ENCODE results near the gene CRYBG2. TPM values are rescaled to one million over a fixed set of nuclear protein-coding genes. Genes with fewer than 3 reads are reported as not detected.
A peak's percentile ranks its signal among the peaks of the same experiment; 100 is the strongest.
"Not testable (repeated sequence)": the region's sequence is repeated elsewhere in the genome, so short reads cannot be mapped to it uniquely, and the experiment has no call there.

Gene CRYBG2
- total RNA-seq, 2 experiments from 2014 or later, result 0.37 to 0.72 TPM

- CTCF ChIA-PET, result interaction anchor here (2.5 kb wide), 1 partner anchor 69 kb away, joined by 6 read pairs; no protein-coding TSS in a partner anchor
- Mint-ChIP-seq H3K36me3 (ENCODE audit: low read depth) (peaks cover 3% of the 10 kb centered on the region), H3K27ac (no peak overlapping the region)
Measured at GRCh38 chr1:26295194-26296138, 58.5 kb downstream of the CRYBG2 start.

GRCh38 chr1:26293911-26294463 is 59.9 kb downstream of the CRYBG2 start:
- intact Hi-C loops (cut with micrococcal nuclease), result no loop called here
- CTCF ChIA-PET, result interaction anchor here (1.4 kb wide), 1 partner anchor 18 kb away, joined by 3 read pairs; no protein-coding TSS in a partner anchor
- H3K4me1 Mint-ChIP-seq (ENCODE audit: low read depth), result peaks cover 33% of the 10 kb centered on the region
- no peaks in the 10 kb centered on the region for H3K9me3 Mint-ChIP-seq
- no peaks in the 10 kb centered on the region for H3K27me3 Mint-ChIP-seq (ENCODE audit: low read depth)
- peaks cover 1% of the 10 kb centered on the region for H3K36me3 Mint-ChIP-seq (ENCODE audit: low read depth)
- H3K27ac Mint-ChIP-seq, result no peak overlapping the region
- H3K4me3 Mint-ChIP-seq, result no peak overlapping the region
- DNase-seq, result no peak

More at GRCh38 chr1:26295194-26296138, 58.5 kb downstream of the CRYBG2 start:
- Mint-ChIP-seq H3K27me3 (ENCODE audit: low read depth) (no peaks in the 10 kb centered on the region), H3K4me3 (no peak overlapping the region), H3K9me3 (no peaks in the 10 kb centered on the region), H3K4me1 (ENCODE audit: low read depth) (peaks cover 29% of the 10 kb centered on the region)
- intact Hi-C loops (cut with micrococcal nuclease), result no loop called here
- DNase-seq, result no peak

- not testable (repeated sequence) for H3K9me3 Mint-ChIP-seq, H3K4me3 Mint-ChIP-seq
Measured at GRCh38 chr1:26292735-26293134, 61.2 kb downstream of the CRYBG2 start.

GRCh38 chr1:26291939-26292338 is 62.0 kb downstream of the CRYBG2 start:
- CTCF ChIA-PET, result interaction anchor here (0.9 kb wide), 1 partner anchor 104 kb away, joined by 3 read pairs; no protein-coding TSS in a partner anchor
- H3K27me3 Mint-ChIP-seq (ENCODE audit: low read depth), result no peaks in the 10 kb centered on the region
- no peak for DNase-seq
- H3K4me1 Mint-ChIP-seq (ENCODE audit: low read depth), result peaks cover 54% of the 10 kb centered on the region
- H3K4me3 Mint-ChIP-seq, result no peak overlapping the region
- no peaks in the 10 kb centered on the region for H3K9me3 Mint-ChIP-seq
- peak overlapping the region; percentile 64 for H3K27ac Mint-ChIP-seq
- intact Hi-C loops (cut with micrococcal nuclease), result no loop called here
- H3K36me3 Mint-ChIP-seq (ENCODE audit: low read depth), result peaks cover 1% of the 10 kb centered on the region

More at GRCh38 chr1:26292735-26293134, 61.2 kb downstream of the CRYBG2 start:
- H3K27ac Mint-ChIP-seq; H3K27me3 Mint-ChIP-seq (ENCODE audit: low read depth); intact Hi-C loops (cut with micrococcal nuclease); DNase-seq; H3K36me3 Mint-ChIP-seq (ENCODE audit: low read depth): not testable (repeated sequence)
- peaks cover 46% of the 10 kb centered on the region for H3K4me1 Mint-ChIP-seq (ENCODE audit: low read depth)
- CTCF ChIA-PET, result interaction anchor here (1.4 kb wide), 1 partner anchor 17 kb away, joined by 3 read pairs; no protein-coding TSS in a partner anchor

GRCh38 chr1:26291433-26291832 is 62.5 kb downstream of the CRYBG2 start:
- Mint-ChIP-seq H3K4me1 (ENCODE audit: low read depth) (peaks cover 57% of the 10 kb centered on the region), H3K9me3 (no peaks in the 10 kb centered on the region), H3K27me3 (ENCODE audit: low read depth) (no peaks in the 10 kb centered on the region), H3K4me3 (no peak overlapping the region), H3K27ac (peak overlapping the region; percentile 94), H3K36me3 (ENCODE audit: low read depth) (peaks cover 1% of the 10 kb centered on the region)
- intact Hi-C loops (cut with micrococcal nuclease), result no loop called here
- CTCF ChIA-PET, result interaction anchor here (0.9 kb wide), 1 partner anchor 104 kb away, joined by 3 read pairs; no protein-coding TSS in a partner anchor
- DNase-seq, result no peak

GRCh38 chr1:26290882-26291261 is 63.1 kb downstream of the CRYBG2 start:
- peak overlapping the region; percentile 94 for H3K27ac Mint-ChIP-seq

GRCh38 chr1:26290122-26290881 is 63.6 kb downstream of the CRYBG2 start:
- Mint-ChIP-seq H3K27ac (peak overlapping the region; percentile 94), H3K4me1 (ENCODE audit: low read depth) (peaks cover 68% of the 10 kb centered on the region), H3K9me3 (no peaks in the 10 kb centered on the region), H3K4me3 (no peak overlapping the region), H3K36me3 (ENCODE audit: low read depth) (peaks cover 1% of the 10 kb centered on the region), H3K27me3 (ENCODE audit: low read depth) (no peaks in the 10 kb centered on the region)
- peak; percentile 38 for DNase-seq
- CTCF ChIA-PET, result interaction anchor here (1.0 to 8.8 kb wide), 4 partner anchors 10 to 28 kb away, joined by 3 to 210 read pairs (median 24); partner anchors contain the start of genes CD52 and UBXN11
- intact Hi-C loops (cut with micrococcal nuclease), result no loop called here

More at GRCh38 chr1:26290882-26291261, 63.1 kb downstream of the CRYBG2 start:
- H3K27me3 Mint-ChIP-seq (ENCODE audit: low read depth), result no peaks in the 10 kb centered on the region
- DNase-seq, result no peak
- intact Hi-C loops (cut with micrococcal nuclease), result no loop called here
- H3K9me3 Mint-ChIP-seq, result no peaks in the 10 kb centered on the region
- CTCF ChIA-PET, result interaction anchor here (8.8 kb wide), 1 partner anchor 27 kb away, joined by 210 read pairs; the partner anchor contains the start of gene CD52
- no peak overlapping the region for H3K4me3 Mint-ChIP-seq
- peaks cover 63% of the 10 kb centered on the region for H3K4me1 Mint-ChIP-seq (ENCODE audit: low read depth)
- peaks cover 1% of the 10 kb centered on the region for H3K36me3 Mint-ChIP-seq (ENCODE audit: low read depth)

- intact Hi-C loops (cut with micrococcal nuclease), result loop anchor here (5.0 kb wide), 2 partner anchors 183 to 403 kb away; partner anchors contain the start of gene HMGN2
- DNase-seq, result peak; percentile 66
- CTCF ChIA-PET, result interaction anchor here (0.7 to 8.8 kb wide), 14 partner anchors 8 to 128 kb away, joined by 3 to 210 read pairs (median 4); partner anchors contain the start of genes CD52, CEP85, SH3BGRL3 and UBXN11
- no peak overlapping the region for H3K4me3 Mint-ChIP-seq
- H3K27me3 Mint-ChIP-seq (ENCODE audit: low read depth), result no peaks in the 10 kb centered on the region
- H3K27ac Mint-ChIP-seq, result peak overlapping the region; percentile 94
- peaks cover 76% of the 10 kb centered on the region for H3K4me1 Mint-ChIP-seq (ENCODE audit: low read depth)
- H3K36me3 Mint-ChIP-seq (ENCODE audit: low read depth), result peaks cover 8% of the 10 kb centered on the region
- no peaks in the 10 kb centered on the region for H3K9me3 Mint-ChIP-seq
Measured at GRCh38 chr1:26289158-26290059, 64.5 kb downstream of the CRYBG2 start.

GRCh38 chr1:26288311-26288941 is 65.5 kb downstream of the CRYBG2 start:
- Mint-ChIP-seq H3K36me3 (ENCODE audit: low read depth) (peaks cover 11% of the 10 kb centered on the region), H3K4me3 (no peak overlapping the region), H3K27ac (peak overlapping the region; percentile 94), H3K27me3 (ENCODE audit: low read depth) (no peaks in the 10 kb centered on the region), H3K4me1 (ENCODE audit: low read depth) (peaks cover 84% of the 10 kb centered on the region), H3K9me3 (no peaks in the 10 kb centered on the region)
- CTCF ChIA-PET, result interaction anchor here (0.7 to 8.8 kb wide), 14 partner anchors 9 to 129 kb away, joined by 3 to 210 read pairs (median 6); partner anchors contain the start of genes CD52, CEP85, SH3BGRL3 and UBXN11
- DNase-seq, result peak; percentile 91
- intact Hi-C loops (cut with micrococcal nuclease), result loop anchor here (1.0 to 5.0 kb wide), 5 partner anchors 18 to 456 kb away; partner anchors contain the start of genes HMGN2 and UBXN11

- Mint-ChIP-seq H3K27ac (peak overlapping the region; percentile 94), H3K4me3 (peak overlapping the region; percentile 32), H3K36me3 (ENCODE audit: low read depth) (peaks cover 14% of the 10 kb centered on the region), H3K27me3 (ENCODE audit: low read depth) (no peaks in the 10 kb centered on the region), H3K9me3 (no peaks in the 10 kb centered on the region), H3K4me1 (ENCODE audit: low read depth) (peaks cover 90% of the 10 kb centered on the region)
- CTCF ChIA-PET, result interaction anchor here (0.7 to 8.8 kb wide), 9 partner anchors 10 to 129 kb away, joined by 3 to 210 read pairs (median 7); partner anchors contain the start of genes CD52, CEP85, SH3BGRL3 and UBXN11
- intact Hi-C loops (cut with micrococcal nuclease), result loop anchor here (1.0 to 5.0 kb wide), 7 partner anchors 9 to 456 kb away; partner anchors contain the start of genes HMGN2 and UBXN11
- no peak for DNase-seq
Measured at GRCh38 chr1:26287811-26288210, 66.1 kb downstream of the CRYBG2 start.
